Sigmoid colon (tissue), 7 donors: Measurements from ENCODE around the gene NR1I2. TPM values are rescaled to one million over a fixed set of nuclear protein-coding genes. Genes with fewer than 3 reads are reported as not detected.
A peak's percentile ranks its signal among the peaks of the same experiment; 100 is the strongest.

Experiments
- DNase-seq: peaks from one replicate; pipeline ENCODE4 v3.0.0-alpha.2; 2019
- H3K27ac ChIP-seq, 4 donors: fragments of 200-600 bp; sonication (generic); one replicate each; pipeline ENCODE4 v1.5.1; 2016 to 2019; ENCODE audit warnings: mild to moderate bottlenecking in 1 of 4
- H3K27me3 ChIP-seq, 3 donors: fragments of 200-600 bp; sonication (generic); one replicate each; pipeline ENCODE4 v1.5.1; 2019; ENCODE audit warnings: mild to moderate bottlenecking in 1 of 3
- H3K36me3 ChIP-seq, 4 donors: fragments of 200-600 bp; sonication (generic); one replicate each; pipeline ENCODE4 v1.5.1; 2016 to 2019
- H3K4me1 ChIP-seq, 4 donors: fragments of 200-600 bp; sonication (generic); one replicate each; pipeline ENCODE4 v1.5.1; 2017 to 2019
- H3K4me3 ChIP-seq, 4 donors: fragments of 200-600 bp; sonication (generic); one replicate each; pipeline ENCODE4 v1.5.1; 2017 to 2019; ENCODE audit warnings: mild to moderate bottlenecking in 2 of 4, moderate library complexity in 1 of 4
- H3K9me3 ChIP-seq, 4 donors: fragments of 200-600 bp in 3 of 4; sonication (generic) in 3 of 4; one replicate each; pipeline versions ENCODE4 v1.5.1 to v1.6.1; 2013 to 2019
- EP300 ChIP-seq, 4 donors: sonication (generic); formaldehyde crosslinking; IDR thresholded peaks; one replicate each; pipeline ENCODE4 v1.6.1; 2017; ENCODE audit warnings: antibody characterized with exemption in 4 of 4
- POLR2A ChIP-seq, 2 donors: fragments of 450-650 bp; IDR thresholded peaks; one replicate each; pipeline ENCODE4 v1.6.1; 2016; ENCODE audit warnings: antibody characterized with exemption in 2 of 2, mild to moderate bottlenecking in 2 of 2, moderate library complexity in 2 of 2
- POLR2AphosphoS5 ChIP-seq, 4 donors: sonication (generic); formaldehyde crosslinking; IDR thresholded peaks; one replicate each; pipeline ENCODE4 v1.6.1; 2017; ENCODE audit warnings: antibody characterized with exemption in 4 of 4
- WGBS, 2 donors: extraction: QIAGEN DNeasy Blood & Tissue Kit; methylation state at CpG; one replicate each; pipeline ENCODE4 v1.1.7; 2013; 5-methylcytosine and 5-hydroxymethylcytosine counted together
- intact Hi-C: fragments of 100-400 bp; cut with DNase I; formaldehyde crosslinking; loops from one replicate; pipeline ENCODE4 v1.15.1; 2023
- polyA plus RNA-seq, 3 donors: library from polyadenylated mRNA; stranded (reverse); fragments of 200-250 nt; gene quantifications; one replicate each; pipeline ENCODE4 v1.2.3, GENCODE V29; 2013
- total RNA-seq, 4 donors: library from RNA; depleted of rRNA; stranded (reverse); fragments of >200 nt; gene quantifications; one replicate each; pipeline ENCODE4 v1.1.0, GENCODE V29; 2016
- TF ChIP-seq, protein P1 (sequence below), 4 experiments: fragments of 450-650 bp in 3 of 4; fragments of 200-600 bp in 1 of 4; IDR thresholded peaks; one replicate each; pipeline ENCODE4 v1.5.1; 2016 to 2019; ENCODE audit warnings: antibody characterized with exemption in 4 of 4, mild to moderate bottlenecking in 3 of 4, moderate library complexity in 2 of 4
- donor health status: healthy with polysubstance abuse.
- donor health status: Bipolar disorder and iron deficiency.
- donor health status: healthy.

The NR1I2 gene
- total and polyA plus RNA-seq, 7 donors, result 0.54 to 50.6 (median 33.6) TPM; not detected in 2

- TF ChIP-seq, protein P1, sequence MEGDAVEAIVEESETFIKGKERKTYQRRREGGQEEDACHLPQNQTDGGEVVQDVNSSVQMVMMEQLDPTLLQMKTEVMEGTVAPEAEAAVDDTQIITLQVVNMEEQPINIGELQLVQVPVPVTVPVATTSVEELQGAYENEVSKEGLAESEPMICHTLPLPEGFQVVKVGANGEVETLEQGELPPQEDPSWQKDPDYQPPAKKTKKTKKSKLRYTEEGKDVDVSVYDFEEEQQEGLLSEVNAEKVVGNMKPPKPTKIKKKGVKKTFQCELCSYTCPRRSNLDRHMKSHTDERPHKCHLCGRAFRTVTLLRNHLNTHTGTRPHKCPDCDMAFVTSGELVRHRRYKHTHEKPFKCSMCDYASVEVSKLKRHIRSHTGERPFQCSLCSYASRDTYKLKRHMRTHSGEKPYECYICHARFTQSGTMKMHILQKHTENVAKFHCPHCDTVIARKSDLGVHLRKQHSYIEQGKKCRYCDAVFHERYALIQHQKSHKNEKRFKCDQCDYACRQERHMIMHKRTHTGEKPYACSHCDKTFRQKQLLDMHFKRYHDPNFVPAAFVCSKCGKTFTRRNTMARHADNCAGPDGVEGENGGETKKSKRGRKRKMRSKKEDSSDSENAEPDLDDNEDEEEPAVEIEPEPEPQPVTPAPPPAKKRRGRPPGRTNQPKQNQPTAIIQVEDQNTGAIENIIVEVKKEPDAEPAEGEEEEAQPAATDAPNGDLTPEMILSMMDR (IDR thresholded peaks at IDR 0.05), result no peak
- TF ChIP-seq POLR2AphosphoS5 (IDR thresholded peaks at IDR 0.05) (no peak), POLR2A (IDR thresholded peaks at IDR 0.05) (no peak), EP300 (IDR thresholded peaks at IDR 0.05) (no peak)
- WGBS, 2 donors, result 90 to 91% methylated on average over 2 of the region's 2 CpGs
These were observed 60.0 kb downstream of the NR1I2 start for GRCh38 chr3:119841808-119842471.

DNA sequence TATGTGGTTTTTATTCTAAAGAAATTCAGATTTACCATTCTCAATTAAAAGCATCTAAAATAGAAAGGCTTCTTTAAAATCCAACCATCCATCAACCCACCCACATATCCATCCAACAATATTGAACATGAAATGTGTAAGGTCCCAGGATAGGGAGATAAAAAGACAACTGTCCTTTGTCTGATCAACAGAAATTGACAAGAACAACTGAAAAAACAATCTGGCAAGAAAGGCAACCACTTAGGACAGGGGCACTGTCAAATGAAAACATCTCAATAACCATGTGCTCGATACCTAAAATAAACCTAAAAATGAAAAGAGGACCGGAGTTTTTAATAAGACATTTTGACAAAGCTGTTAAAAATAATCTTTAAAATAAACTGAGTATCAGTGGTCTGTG is 67.2 kb downstream of the NR1I2 start:
- WGBS, 2 donors, result 93 to 95% methylated on average over 2 of the region's 2 CpGs
- no peak for DNase-seq
- no peak overlapping the region for H3K4me3 ChIP-seq
- intact Hi-C loops, result no loop called here
- no peak overlapping the region for H3K27ac ChIP-seq
- no peaks in the 10 kb centered on the region for H3K4me1 ChIP-seq
- TF ChIP-seq EP300 (IDR thresholded peaks at IDR 0.05) (no peak), POLR2AphosphoS5 (IDR thresholded peaks at IDR 0.05) (no peak), POLR2A (IDR thresholded peaks at IDR 0.05) (no peak)
- TF ChIP-seq, protein P1 (IDR thresholded peaks at IDR 0.05), result no peak
- H3K36me3 ChIP-seq, result no peaks in the 10 kb centered on the region
- no peaks in the 10 kb centered on the region for H3K27me3 ChIP-seq
- H3K9me3 ChIP-seq, result no peaks in the 10 kb centered on the region

More at GRCh38 chr3:119841808-119842471, 60.0 kb downstream of the NR1I2 start:
- Histone ChIP-seq H3K27ac (peak overlapping the region in 1 of 4 donors; percentile 12), H3K27me3 (no peaks in the 10 kb centered on the region), H3K9me3 (no peaks in the 10 kb centered on the region), H3K36me3 (peaks cover 0 to 7% (median 0%) of the 10 kb centered on the region in 4 donors), H3K4me3 (no peak overlapping the region), H3K4me1 (peaks cover 0 to 15% (median 8%) of the 10 kb centered on the region in 4 donors)
- no peak for DNase-seq
- intact Hi-C loops, result no loop called here

- 96 to 97% methylated on average over 3 of the region's 3 CpGs for WGBS, 2 donors
- no peak for TF ChIP-seq POLR2AphosphoS5 (IDR thresholded peaks at IDR 0.05)
- TF ChIP-seq POLR2A (IDR thresholded peaks at IDR 0.05), result no peak
- TF ChIP-seq, protein P1 (IDR thresholded peaks at IDR 0.05), result no peak
- no peak for TF ChIP-seq EP300 (IDR thresholded peaks at IDR 0.05)
- H3K9me3 ChIP-seq, result no peaks in the 10 kb centered on the region
- peaks cover 0 to 21% (median 7%) of the 10 kb centered on the region in 4 donors for H3K36me3 ChIP-seq
- DNase-seq, result no peak
- H3K27ac ChIP-seq, result no peak overlapping the region
- H3K27me3 ChIP-seq, result no peaks in the 10 kb centered on the region
- H3K4me3 ChIP-seq, result no peak overlapping the region
- H3K4me1 ChIP-seq, result no peaks in the 10 kb centered on the region
- intact Hi-C loops, result no loop called here
These were observed 74.8 kb downstream of the NR1I2 start for GRCh38 chr3:119856695-119857094.

- Histone ChIP-seq H3K9me3 (no peaks in the 10 kb centered on the region), H3K4me1 (no peaks in the 10 kb centered on the region), H3K36me3 (peaks cover 10 to 35% (median 16%) of the 10 kb centered on the region in 4 donors), H3K4me3 (no peak overlapping the region), H3K27me3 (no peaks in the 10 kb centered on the region), H3K27ac (no peak overlapping the region)
- TF ChIP-seq POLR2A (IDR thresholded peaks at IDR 0.05), result no peak
- TF ChIP-seq POLR2AphosphoS5 (IDR thresholded peaks at IDR 0.05), result no peak
- intact Hi-C loops, result no loop called here
- WGBS, 2 donors, result 15 to 67% methylated on average over 2 of the region's 2 CpGs
- DNase-seq, result no peak
These were observed 77.1 kb downstream of the NR1I2 start for GRCh38 chr3:119858957-119859356.

- Histone ChIP-seq H3K4me3 (no peak overlapping the region), H3K27me3 (no peaks in the 10 kb centered on the region), H3K36me3 (peaks cover 10 to 35% (median 16%) of the 10 kb centered on the region in 4 donors), H3K4me1 (no peaks in the 10 kb centered on the region), H3K9me3 (no peaks in the 10 kb centered on the region), H3K27ac (no peak overlapping the region)
- TF ChIP-seq POLR2A (IDR thresholded peaks at IDR 0.05) (no peak), POLR2AphosphoS5 (IDR thresholded peaks at IDR 0.05) (no peak), EP300 (IDR thresholded peaks at IDR 0.05) (no peak)
- TF ChIP-seq, protein P1 (IDR thresholded peaks at IDR 0.05), result no peak
- intact Hi-C loops, result no loop called here
- DNase-seq, result no peak
- WGBS, 2 donors, result 96 to 99% methylated on average over 2 of the region's 2 CpGs
These were observed 77.8 kb downstream of the NR1I2 start for GRCh38 chr3:119859728-119860127.
